Natural killer cell (primary cell): ENCODE data around the gene RXRA. TPM values are rescaled to one million over a fixed set of nuclear protein-coding genes. Genes with fewer than 3 reads are reported as not detected.

ENCODE experiments used
- ATAC-seq, 3 donors: fragments of 150-1000 bp in 2 of 3; fragments of 200-7000 bp in 1 of 3; cut with Tn5 transposase; 1 replicate in 1 of 3; 2 replicates in 2 of 3; pipeline ENCODE4 v1.10.0; 2021; ENCODE audit warnings: mild to moderate bottlenecking in 2 of 3, moderate library complexity in 2 of 3
- DNase-seq, 2 donors: peaks; one replicate each; pipeline versions ENCODE4 v3.0.0 to v3.0.0-alpha.2; 2013 to 2021; ENCODE audit warnings: mixed read lengths in 1 of 2
- H3K27ac ChIP-seq: one replicate; pipeline ENCODE4 v1.5.1; 2013; ENCODE audit warnings: mild to moderate bottlenecking, low read length
- H3K27me3 ChIP-seq: one replicate; pipeline ENCODE4 v1.6.1; 2013; ENCODE audit warnings: low read length; ENCODE audit not compliant: control insufficient read depth, insufficient read depth
- H3K36me3 ChIP-seq: one replicate; pipeline ENCODE4 v1.6.1; 2013; ENCODE audit warnings: low read length; ENCODE audit not compliant: control insufficient read depth, insufficient read depth
- H3K4me1 ChIP-seq: one replicate; pipeline ENCODE4 v1.6.1; 2013; ENCODE audit warnings: low read length; ENCODE audit not compliant: control insufficient read depth, insufficient read depth
- H3K4me3 ChIP-seq: one replicate; pipeline ENCODE4 v1.5.1; 2013; ENCODE audit warnings: low read length
- H3K9me3 ChIP-seq: one replicate; pipeline ENCODE4 v1.6.1; 2013; ENCODE audit warnings: low read length; ENCODE audit not compliant: control insufficient read depth, insufficient read depth
- H3K27ac Mint-ChIP-seq, 2 donors: one replicate each; pipeline ENCODE4 v1.8.0; 2022; ENCODE audit warnings: mild to moderate bottlenecking in 2 of 2, mixed read lengths in 2 of 2, moderate library complexity in 1 of 2
- H3K27me3 Mint-ChIP-seq, 2 donors: one replicate each; pipeline ENCODE4 v1.8.0; 2022; ENCODE audit warnings: low read depth in 2 of 2, mixed read lengths in 2 of 2
- H3K36me3 Mint-ChIP-seq: one replicate; pipeline ENCODE4 v1.8.0; 2022; ENCODE audit warnings: mixed read lengths
- H3K4me1 Mint-ChIP-seq, 2 donors: one replicate each; pipeline ENCODE4 v1.8.0; 2022; ENCODE audit warnings: mixed read lengths in 2 of 2
- H3K4me3 Mint-ChIP-seq: one replicate; pipeline ENCODE4 v1.8.0; 2022; ENCODE audit warnings: mild to moderate bottlenecking, moderate library complexity, mixed read lengths
- H3K9me3 Mint-ChIP-seq, 2 donors: one replicate each; pipeline ENCODE4 v1.8.0; 2022; ENCODE audit warnings: mixed read lengths in 2 of 2
- CTCF ChIP-seq: fragments of 200-600 bp; IDR thresholded peaks from one replicate; pipeline ENCODE4 v1.8.0; 2022; ENCODE audit warnings: antibody characterized with exemption
- WGBS: methylation state at CpG from one replicate; pipeline ENCODE4 v1.1.7; 2013; ENCODE audit warnings: missing lambda C conversion rate; ENCODE audit not compliant: insufficient coverage; 5-methylcytosine and 5-hydroxymethylcytosine counted together
- intact Hi-C: fragments of 100-400 bp; cut with micrococcal nuclease; formaldehyde crosslinking; loops from one replicate; pipeline ENCODE4 v1.14.2; 2022
- total RNA-seq, 4 donors: library from RNA; stranded (reverse); fragments of 120-200 nt in 1 of 4; gene quantifications; one replicate each; pipeline versions ENCODE4 v1.2.3 to v1.2.4, GENCODE V29; 2013 to 2022

RXRA gene
- total RNA-seq, 3 donors from 2014 or later (not counting 1 experiment from before 2014, with no cell fraction given): 30.9 to 64.1 (median 42.2) TPM

GRCh38 chr9:134333234-134333873 is 7.1 kb downstream of the RXRA start:
- H3K4me1 ChIP-seq: peaks cover 14% of the 10 kb centered on the region
- intact Hi-C loops: no loop called here

GRCh38 chr9:134333874-134334581 is 7.8 kb downstream of the RXRA start:
- no peak overlapping the region for H3K27ac ChIP-seq
- DNase-seq (no peak), ATAC-seq (no peak)
- no peak for TF ChIP-seq CTCF
- Mint-ChIP-seq H3K4me3 (no peak overlapping the region), H3K4me1 (peaks cover 0 to 26% of the 10 kb centered on the region in 2 donors), H3K9me3 (no peaks in the 10 kb centered on the region), H3K36me3 (no peaks in the 10 kb centered on the region), H3K27ac (no peak overlapping the region), H3K27me3 (no peaks in the 10 kb centered on the region)
- no peaks in the 10 kb centered on the region for H3K36me3 ChIP-seq
- no peak overlapping the region for H3K4me3 ChIP-seq
- H3K4me1 ChIP-seq: peaks cover 15% of the 10 kb centered on the region
- intact Hi-C loops: no loop called here
- 82% methylated on average over 16 of the region's 16 CpGs for WGBS
- no peaks in the 10 kb centered on the region for H3K27me3 ChIP-seq
- H3K9me3 ChIP-seq: no peaks in the 10 kb centered on the region

More at GRCh38 chr9:134333234-134333873, 7.1 kb downstream of the RXRA start:
- no peaks in the 10 kb centered on the region for H3K9me3 Mint-ChIP-seq
- ATAC-seq (no peak), DNase-seq (no peak)
- H3K27ac Mint-ChIP-seq: no peak overlapping the region
- no peak for TF ChIP-seq CTCF
- Histone ChIP-seq H3K27ac (no peak overlapping the region), H3K36me3 (no peaks in the 10 kb centered on the region), H3K4me3 (no peak overlapping the region), H3K27me3 (no peaks in the 10 kb centered on the region), H3K9me3 (no peaks in the 10 kb centered on the region)
- no peak overlapping the region for H3K4me3 Mint-ChIP-seq
- no peaks in the 10 kb centered on the region for H3K36me3 Mint-ChIP-seq
- 76% methylated on average over 24 of the region's 24 CpGs for WGBS
- H3K4me1 Mint-ChIP-seq: peaks cover 0 to 27% of the 10 kb centered on the region in 2 donors
- no peaks in the 10 kb centered on the region for H3K27me3 Mint-ChIP-seq

- Histone ChIP-seq H3K4me3 (no peak overlapping the region), H3K9me3 (no peaks in the 10 kb centered on the region), H3K27ac (no peak overlapping the region), H3K36me3 (no peaks in the 10 kb centered on the region), H3K4me1 (peaks cover 20% of the 10 kb centered on the region), H3K27me3 (no peaks in the 10 kb centered on the region)
- no peaks in the 10 kb centered on the region for H3K36me3 Mint-ChIP-seq
- intact Hi-C loops: no loop called here
- H3K27ac Mint-ChIP-seq: peak overlapping the region in 1 of 2 donors; percentile 35
- no peak overlapping the region for H3K4me3 Mint-ChIP-seq
- peaks cover 0 to 18% of the 10 kb centered on the region in 2 donors for H3K4me1 Mint-ChIP-seq
- 92% methylated on average over 2 of the region's 2 CpGs for WGBS
- DNase-seq (no peak), ATAC-seq (no peak)
- no peaks in the 10 kb centered on the region for H3K27me3 Mint-ChIP-seq
- H3K9me3 Mint-ChIP-seq: no peaks in the 10 kb centered on the region
- TF ChIP-seq CTCF: no peak
Measured at GRCh38 chr9:134335061-134335460, 8.8 kb downstream of the RXRA start.
